ENCODE data around the gene NLRC3. TPM values are rescaled to one million over a fixed set of nuclear protein-coding genes. Genes with fewer than 3 reads are reported as not detected.
A peak's percentile ranks its signal among the peaks of the same experiment; 100 is the strongest.

Gene NLRC3
- total and polyA plus RNA-seq, 2 donors (not counting 1 experiment from before 2014, with no cell fraction given): 28.8 to 35.7 TPM

DNA sequence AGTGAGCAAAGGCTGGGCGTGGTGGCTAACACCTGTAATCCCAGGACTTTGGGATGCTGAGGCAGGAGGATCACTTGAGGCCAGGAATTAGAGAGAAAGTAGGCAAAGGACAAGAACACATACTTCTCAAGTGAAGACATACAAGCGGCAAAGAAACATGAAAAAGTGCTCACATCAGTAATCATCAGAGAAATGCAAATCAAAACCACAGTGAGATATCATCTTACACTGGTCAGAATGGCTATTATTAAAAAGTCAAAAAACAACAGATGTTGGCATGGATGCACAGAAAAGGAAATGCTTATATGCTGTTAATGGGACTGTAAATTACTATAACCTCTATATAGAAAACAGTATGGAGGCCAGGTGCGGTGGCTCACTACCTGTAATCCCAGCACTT, 46.4 kb upstream of the NLRC3 start:
- Histone ChIP-seq H3K27ac (ENCODE audit: low read length in 2 of 2) (no peak overlapping the region), H3K27me3 (replicated peaks in 1 of 4; ENCODE audit: control extremely low read depth in 1 of 4, control insufficient read depth in 3 of 4, insufficient read depth in 4 of 4, low read length in 3 of 4) (no peaks in the 10 kb centered on the region), H3K36me3 (replicated peaks in 1 of 2; ENCODE audit: control extremely low read depth in 1 of 2, control insufficient read depth in 1 of 2, extremely low read depth in 1 of 2, insufficient read depth in 2 of 2, low read length in 1 of 2) (no peaks in the 10 kb centered on the region), H3K4me1 (ENCODE audit: control insufficient read depth in 2 of 2, insufficient read depth in 2 of 2, low read length in 2 of 2) (peaks cover 32 to 46% of the 10 kb centered on the region in 2 donors), H3K4me3 (ENCODE audit: control extremely low read depth in 1 of 5, extremely low read depth in 1 of 5, insufficient read depth in 1 of 5, low read depth in 2 of 5, low read length in 4 of 5) (peak overlapping the region in 1 of 5 experiments; percentile 32), H2AFZ (ENCODE audit: insufficient read depth, low read depth, low read length, poor library complexity, severe bottlenecking) (no peak overlapping the region), H3K4me2 (replicated peaks; ENCODE audit: low read depth, low read length, poor library complexity, severe bottlenecking) (peak overlapping the region; percentile 28), H3K9me3 (ENCODE audit: control extremely low read depth in 1 of 3, control insufficient read depth in 2 of 3, insufficient read depth in 1 of 3, low read length in 2 of 3) (no peaks in the 10 kb centered on the region), H3K9ac (ENCODE audit: low read length) (peak overlapping the region; percentile 19), H3K79me2 (ENCODE audit: control insufficient read depth, insufficient read depth, low read length) (peaks cover 73% of the 10 kb centered on the region), H4K20me1 (ENCODE audit: control insufficient read depth, insufficient read depth, low read length, poor library complexity, severe bottlenecking) (peaks cover 25% of the 10 kb centered on the region)
- Mint-ChIP-seq H3K4me1 (peaks cover 43% of the 10 kb centered on the region), H3K9me3 (ENCODE audit: insufficient read depth) (no peaks in the 10 kb centered on the region), H3K4me3 (peak overlapping the region; percentile 76), H3K27me3 (no peaks in the 10 kb centered on the region), H3K27ac (peak overlapping the region; percentile 42)
- intact Hi-C loops (cut with micrococcal nuclease): no loop called here
- no CpG with 5 or more reads among the region's 3 CpGs for WGBS (ENCODE audit: insufficient coverage)
- TF ChIP-seq, protein P1, sequence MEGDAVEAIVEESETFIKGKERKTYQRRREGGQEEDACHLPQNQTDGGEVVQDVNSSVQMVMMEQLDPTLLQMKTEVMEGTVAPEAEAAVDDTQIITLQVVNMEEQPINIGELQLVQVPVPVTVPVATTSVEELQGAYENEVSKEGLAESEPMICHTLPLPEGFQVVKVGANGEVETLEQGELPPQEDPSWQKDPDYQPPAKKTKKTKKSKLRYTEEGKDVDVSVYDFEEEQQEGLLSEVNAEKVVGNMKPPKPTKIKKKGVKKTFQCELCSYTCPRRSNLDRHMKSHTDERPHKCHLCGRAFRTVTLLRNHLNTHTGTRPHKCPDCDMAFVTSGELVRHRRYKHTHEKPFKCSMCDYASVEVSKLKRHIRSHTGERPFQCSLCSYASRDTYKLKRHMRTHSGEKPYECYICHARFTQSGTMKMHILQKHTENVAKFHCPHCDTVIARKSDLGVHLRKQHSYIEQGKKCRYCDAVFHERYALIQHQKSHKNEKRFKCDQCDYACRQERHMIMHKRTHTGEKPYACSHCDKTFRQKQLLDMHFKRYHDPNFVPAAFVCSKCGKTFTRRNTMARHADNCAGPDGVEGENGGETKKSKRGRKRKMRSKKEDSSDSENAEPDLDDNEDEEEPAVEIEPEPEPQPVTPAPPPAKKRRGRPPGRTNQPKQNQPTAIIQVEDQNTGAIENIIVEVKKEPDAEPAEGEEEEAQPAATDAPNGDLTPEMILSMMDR (IDR thresholded peaks at IDR 0.05): no peak
- no peak for TF ChIP-seq EZH2 (IDR thresholded peaks at IDR 0.05; ENCODE audit: borderline replicate concordance, insufficient read depth, low read depth, low read length, poor library complexity, severe bottlenecking)
- ChIA-PET CTCF (no interaction called here), POLR2A (no interaction called here)
- DNase-seq (no peak), ATAC-seq (ENCODE audit: low read depth) (peak; percentile 37)

- Histone ChIP-seq H4K20me1 (ENCODE audit: control insufficient read depth, insufficient read depth, low read length, poor library complexity, severe bottlenecking) (peaks cover 59% of the 10 kb centered on the region), H2AFZ (ENCODE audit: insufficient read depth, low read depth, low read length, poor library complexity, severe bottlenecking) (no peak overlapping the region), H3K4me1 (ENCODE audit: control insufficient read depth in 2 of 2, insufficient read depth in 2 of 2, low read length in 2 of 2) (peaks cover 9 to 11% of the 10 kb centered on the region in 2 donors), H3K4me3 (ENCODE audit: control extremely low read depth in 1 of 5, extremely low read depth in 1 of 5, insufficient read depth in 1 of 5, low read depth in 2 of 5, low read length in 4 of 5) (no peak overlapping the region), H3K9me3 (ENCODE audit: control extremely low read depth in 1 of 3, control insufficient read depth in 2 of 3, insufficient read depth in 1 of 3, low read length in 2 of 3) (no peaks in the 10 kb centered on the region), H3K79me2 (ENCODE audit: control insufficient read depth, insufficient read depth, low read length) (peaks cover 94% of the 10 kb centered on the region), H3K4me2 (replicated peaks; ENCODE audit: low read depth, low read length, poor library complexity, severe bottlenecking) (no peak overlapping the region), H3K27ac (ENCODE audit: low read length in 2 of 2) (no peak overlapping the region), H3K27me3 (replicated peaks in 1 of 4; ENCODE audit: control extremely low read depth in 1 of 4, control insufficient read depth in 3 of 4, insufficient read depth in 4 of 4, low read length in 3 of 4) (no peaks in the 10 kb centered on the region), H3K36me3 (replicated peaks in 1 of 2; ENCODE audit: control extremely low read depth in 1 of 2, control insufficient read depth in 1 of 2, extremely low read depth in 1 of 2, insufficient read depth in 2 of 2, low read length in 1 of 2) (peaks cover 0 to 5% of the 10 kb centered on the region in 2 experiments), H3K9ac (ENCODE audit: low read length) (no peak overlapping the region)
- ChIA-PET POLR2A (no interaction called here), CTCF (no interaction called here)
- ATAC-seq (ENCODE audit: low read depth) (no peak), DNase-seq (no peak)
- Mint-ChIP-seq H3K4me1 (peaks cover 35% of the 10 kb centered on the region), H3K9me3 (ENCODE audit: insufficient read depth) (no peaks in the 10 kb centered on the region), H3K4me3 (no peak overlapping the region), H3K27ac (peak overlapping the region; percentile 59), H3K27me3 (no peaks in the 10 kb centered on the region)
- TF ChIP-seq, protein P1 (IDR thresholded peaks at IDR 0.05): no peak
- no peak for TF ChIP-seq EZH2 (IDR thresholded peaks at IDR 0.05; ENCODE audit: borderline replicate concordance, insufficient read depth, low read depth, low read length, poor library complexity, severe bottlenecking)
- WGBS (ENCODE audit: insufficient coverage): 100% methylated on average over 1 of the region's 3 CpGs
- intact Hi-C loops (cut with micrococcal nuclease): no loop called here
Measured at GRCh38 chr16:3618769-3619141, 41.6 kb upstream of the NLRC3 start.
